ENCODE data around the gene MAP3K19.

DNA sequence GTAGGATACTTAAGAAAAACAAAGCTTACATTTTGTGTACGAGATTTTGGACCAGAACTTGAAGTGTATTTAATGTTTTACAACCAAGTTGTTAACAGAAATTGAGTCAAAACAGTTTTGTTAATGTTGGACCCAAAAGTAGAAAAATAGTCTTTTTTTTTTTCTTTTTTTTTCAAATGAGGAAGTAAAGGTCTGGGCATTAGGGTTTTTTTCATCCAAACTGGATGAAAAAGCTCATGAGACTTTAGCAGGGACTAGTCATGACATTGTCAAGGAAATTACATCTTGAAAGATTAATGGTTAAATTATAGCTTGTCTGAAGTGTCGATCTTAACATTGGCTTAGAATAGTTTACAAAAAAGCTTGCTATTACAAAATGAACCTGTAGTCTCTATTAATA, 96.4 kb downstream of the MAP3K19 start:
- TF ChIP-seq, protein P1, sequence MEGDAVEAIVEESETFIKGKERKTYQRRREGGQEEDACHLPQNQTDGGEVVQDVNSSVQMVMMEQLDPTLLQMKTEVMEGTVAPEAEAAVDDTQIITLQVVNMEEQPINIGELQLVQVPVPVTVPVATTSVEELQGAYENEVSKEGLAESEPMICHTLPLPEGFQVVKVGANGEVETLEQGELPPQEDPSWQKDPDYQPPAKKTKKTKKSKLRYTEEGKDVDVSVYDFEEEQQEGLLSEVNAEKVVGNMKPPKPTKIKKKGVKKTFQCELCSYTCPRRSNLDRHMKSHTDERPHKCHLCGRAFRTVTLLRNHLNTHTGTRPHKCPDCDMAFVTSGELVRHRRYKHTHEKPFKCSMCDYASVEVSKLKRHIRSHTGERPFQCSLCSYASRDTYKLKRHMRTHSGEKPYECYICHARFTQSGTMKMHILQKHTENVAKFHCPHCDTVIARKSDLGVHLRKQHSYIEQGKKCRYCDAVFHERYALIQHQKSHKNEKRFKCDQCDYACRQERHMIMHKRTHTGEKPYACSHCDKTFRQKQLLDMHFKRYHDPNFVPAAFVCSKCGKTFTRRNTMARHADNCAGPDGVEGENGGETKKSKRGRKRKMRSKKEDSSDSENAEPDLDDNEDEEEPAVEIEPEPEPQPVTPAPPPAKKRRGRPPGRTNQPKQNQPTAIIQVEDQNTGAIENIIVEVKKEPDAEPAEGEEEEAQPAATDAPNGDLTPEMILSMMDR (IDR thresholded peaks at IDR 0.05; ENCODE audit: insufficient read depth, low read depth, low read length) = no peak
- no peak for TF ChIP-seq EZH2 (IDR thresholded peaks at IDR 0.05; ENCODE audit: insufficient read depth, low read length)
